Mammary epithelial cell (primary cell): Measurements from ENCODE around the gene RTN4RL1.

Experiments used
- CTCF ChIP-seq, 2 donors: IDR thresholded peaks in 1 of 2; conservative IDR thresholded peaks in 1 of 2; 2 replicates each; pipeline ENCODE4 v1.5.1; 2011 to 2012; ENCODE audit warnings: inconsistent platforms in 2 of 2, low read length in 2 of 2, mild to moderate bottlenecking in 2 of 2, control low read depth in 1 of 2, low read depth in 1 of 2; ENCODE audit not compliant: insufficient read depth in 1 of 2; ENCODE audit errors: extremely low read depth in 1 of 2
- EZH2 ChIP-seq: IDR thresholded peaks from 2 replicates; pipeline ENCODE4 v1.6.1; 2012; ENCODE audit warnings: low read length, inconsistent platforms, borderline replicate concordance

GRCh38 chr17:2022647-2023240 is 2.4 kb downstream of the RTN4RL1 start:
- TF ChIP-seq EZH2 = no peak
- no peak for TF ChIP-seq CTCF (conservative IDR thresholded peaks at IDR 0.05 in 1 of 2, IDR thresholded peaks at IDR 0.05 in 1 of 2; ENCODE audit: extremely low read depth in 1 of 2, insufficient read depth in 1 of 2, low read depth in 1 of 2, low read length in 2 of 2)
